Stimulated activated CD4-positive, alpha-beta T cell treated with anti-CD3 and anti-CD28 coated beads, Interleukin-15, amount 100 ng/mL, for 1 hour (primary cell): Measurements from ENCODE around the gene HTR2C.
"Not testable (repeated sequence)": the region's sequence is repeated elsewhere in the genome, so short reads cannot be mapped to it uniquely, and the experiment has no call there.

Experiments
- DNase-seq, 2 donors: peaks; one replicate each; pipeline ENCODE4 v3.0.0-alpha.2; 2020; ENCODE audit warnings: low read depth in 1 of 2, low spot score in 1 of 2

HTR2C gene

DNA sequence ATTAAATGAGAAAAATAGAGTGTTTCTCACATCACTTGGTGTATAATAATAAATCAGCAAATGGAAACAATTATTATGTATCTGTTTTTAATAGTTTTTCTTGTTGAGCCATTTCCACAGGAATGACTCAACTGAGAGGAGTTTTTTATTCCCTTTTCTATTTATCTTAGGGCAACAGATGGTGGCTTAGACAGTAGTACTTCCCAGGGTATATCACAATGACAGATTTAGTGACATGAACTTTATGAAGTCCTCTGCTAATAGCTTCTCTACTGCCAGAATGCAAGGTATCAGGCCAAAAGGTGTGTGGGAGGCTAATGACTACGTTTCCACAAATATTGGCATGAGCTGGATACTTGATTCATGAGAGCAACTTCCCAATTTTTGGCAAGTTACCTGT is 126.7 kb downstream of the HTR2C start:
- no peak for DNase-seq

DNA sequence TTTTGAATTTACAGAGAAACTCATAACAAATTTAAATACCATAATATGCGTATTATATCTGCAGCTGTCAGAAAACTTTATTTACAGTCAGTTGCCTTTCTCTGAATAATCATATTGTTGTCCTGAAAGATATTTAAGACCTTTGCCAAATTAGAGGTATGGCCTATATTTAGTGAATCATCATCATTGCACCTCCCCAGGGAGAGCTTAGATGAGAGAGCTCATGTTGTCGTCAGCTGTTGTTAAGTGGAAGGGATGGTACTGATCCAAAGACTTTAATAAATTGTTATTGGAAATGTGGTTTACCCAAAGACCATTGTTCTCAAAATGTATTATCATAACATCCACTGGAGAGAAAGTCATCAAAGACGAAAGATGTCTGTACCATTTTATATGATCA is 128.6 kb downstream of the HTR2C start:
- no peak for DNase-seq

DNA sequence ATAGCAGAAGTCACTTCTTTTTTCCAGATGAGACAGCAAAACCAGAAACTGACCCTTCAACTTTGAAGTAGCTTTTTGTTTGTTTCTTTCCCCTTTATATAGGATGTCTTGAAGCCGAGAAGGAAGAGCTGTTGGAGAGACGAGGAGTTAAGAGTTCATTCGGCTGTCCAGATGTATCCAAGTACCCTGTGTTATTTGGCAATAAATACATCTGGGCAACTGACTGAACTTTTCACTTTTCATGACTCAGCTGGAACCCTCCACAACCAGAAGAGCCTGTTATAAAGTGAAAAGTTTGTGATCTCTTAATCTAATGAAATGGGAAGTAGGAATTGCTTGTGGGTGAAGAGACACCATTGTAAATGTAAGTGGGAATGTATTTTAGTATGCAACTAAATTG is 131.2 kb downstream of the HTR2C start:
- no peak for DNase-seq

DNA sequence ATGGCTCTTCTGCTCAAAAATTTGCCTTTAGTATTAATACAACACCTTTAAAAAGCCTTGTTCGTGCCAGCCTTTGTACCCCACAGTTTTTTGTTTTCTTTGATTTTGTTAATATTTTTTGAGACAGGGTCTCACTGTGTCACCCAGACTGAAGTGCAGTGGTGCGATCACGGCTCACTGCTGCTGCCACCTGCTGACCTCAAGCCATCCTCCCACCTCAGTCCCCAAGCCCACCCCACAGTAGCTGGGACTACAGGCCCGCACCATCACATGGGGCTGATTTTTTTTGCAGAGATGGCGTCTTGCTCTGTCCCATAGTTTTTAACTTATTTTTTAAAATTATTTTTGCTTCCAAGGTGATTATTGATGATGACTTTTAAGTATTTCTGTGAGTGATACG is 134.0 kb downstream of the HTR2C start:
- no peak for DNase-seq

DNA sequence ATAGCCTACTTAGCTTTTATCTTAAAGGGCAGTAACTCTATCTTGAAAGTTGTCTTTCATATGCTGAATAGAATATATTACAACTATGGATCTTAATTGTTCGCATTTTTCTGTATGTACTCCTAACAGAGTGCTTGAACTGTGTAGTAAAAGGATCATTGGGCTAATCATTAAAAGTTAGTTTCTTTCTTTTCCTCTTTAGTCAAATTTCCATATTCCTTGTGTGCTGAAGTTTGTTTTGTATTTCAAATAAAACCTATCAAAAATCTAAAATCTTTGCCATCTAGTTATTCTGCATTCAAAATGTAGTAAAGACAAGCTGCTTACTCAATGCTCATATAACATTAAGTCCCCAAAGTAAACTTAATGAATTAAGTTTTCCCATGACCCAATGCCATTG is 182.7 kb downstream of the HTR2C start:
- DNase-seq = no peak

DNA sequence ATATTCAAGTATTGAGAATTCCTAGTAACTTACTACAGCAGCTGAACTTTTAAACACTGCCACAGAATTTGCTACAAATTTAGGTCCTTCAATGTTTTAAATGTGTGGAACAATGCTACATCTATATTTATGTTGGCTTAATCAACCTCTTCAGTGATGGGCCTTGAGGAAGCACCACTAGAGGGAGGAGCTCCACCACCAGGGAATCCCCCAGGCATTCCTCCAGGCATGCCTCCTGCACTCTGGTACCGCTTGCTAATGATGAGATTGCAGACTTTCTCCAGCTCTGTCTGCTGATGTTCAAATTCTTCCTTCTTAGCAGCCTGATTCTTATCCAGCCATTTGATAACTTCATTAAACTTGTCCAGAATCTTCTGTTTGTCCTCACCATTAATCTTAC is 190.8 kb downstream of the HTR2C start:
- no peak for DNase-seq

DNA sequence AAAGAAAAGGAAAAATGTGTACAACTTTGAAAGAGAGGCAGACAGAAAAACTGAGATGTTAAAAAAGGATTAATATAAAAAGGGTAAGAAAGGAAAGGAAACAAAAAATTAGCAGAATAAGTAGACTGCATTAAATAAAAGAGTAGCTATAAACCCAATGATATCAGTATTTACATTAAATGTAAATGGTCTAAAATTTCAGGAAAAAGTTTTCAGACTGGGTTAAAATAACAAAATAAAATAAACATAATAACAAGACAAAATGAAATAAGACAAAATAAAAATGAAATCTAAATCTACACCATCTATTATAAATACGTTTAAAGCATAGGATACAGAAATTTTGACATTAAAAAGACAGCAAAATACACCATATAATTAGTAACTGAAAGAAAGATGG is 199.0 kb downstream of the HTR2C start:
- DNase-seq = no peak

DNA sequence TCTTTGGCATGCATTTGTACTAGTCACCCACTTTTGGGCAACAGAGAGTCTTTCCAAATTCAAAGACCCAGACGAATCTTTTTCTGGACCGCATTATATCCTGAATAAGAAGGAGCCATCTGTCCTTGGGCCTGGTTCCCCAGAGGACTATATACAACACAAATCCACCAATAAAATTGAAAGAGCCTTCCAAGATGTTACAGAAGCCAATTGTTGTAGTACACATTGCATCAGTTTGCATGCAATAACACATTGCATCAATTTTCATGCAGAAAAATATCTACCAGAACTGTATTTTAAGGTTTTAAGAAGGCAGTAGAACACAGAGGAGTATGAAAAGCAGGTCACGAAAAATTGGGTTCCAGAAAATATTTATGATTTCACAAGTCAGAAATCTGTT is 203.2 kb downstream of the HTR2C start:
- DNase-seq = no peak

DNA sequence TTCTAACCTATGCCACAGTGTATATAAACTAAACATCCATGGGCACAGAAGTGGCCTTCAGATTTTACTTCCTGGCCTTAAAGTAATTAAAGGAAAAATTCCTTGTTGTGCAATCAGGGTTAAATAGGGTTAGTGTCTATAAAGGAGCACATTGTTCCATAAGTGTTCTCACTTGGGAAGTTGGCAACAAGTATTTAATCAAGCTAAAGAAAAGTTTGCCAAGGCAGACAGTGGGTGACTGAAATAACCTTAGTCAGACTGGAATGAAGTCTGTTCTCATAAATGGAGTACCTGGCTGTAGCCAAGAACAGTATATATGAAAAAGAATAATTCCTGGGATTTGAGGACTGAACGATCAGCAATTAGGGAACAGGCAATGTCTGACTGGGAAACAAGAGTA is 213.6 kb downstream of the HTR2C start:
- no peak for DNase-seq

DNA sequence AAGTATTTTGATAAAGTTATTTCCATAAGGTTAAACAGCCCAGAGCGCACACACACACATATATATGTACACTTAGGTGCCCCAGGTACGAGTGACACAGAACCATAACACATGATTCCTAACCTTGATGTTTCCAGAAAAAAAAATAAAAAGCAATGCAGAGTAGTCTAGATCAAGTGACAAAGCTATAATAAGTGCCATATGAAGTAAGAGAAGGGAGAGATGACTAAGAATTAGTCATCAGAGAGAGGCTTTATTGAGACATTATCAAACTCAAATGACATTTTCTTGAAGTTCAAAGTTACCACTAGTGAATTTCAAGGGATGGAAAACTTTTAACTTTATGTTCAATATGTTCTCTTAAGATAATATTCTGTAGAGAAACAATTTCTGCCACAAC is 215.0 kb downstream of the HTR2C start:
- no peak for DNase-seq

DNA sequence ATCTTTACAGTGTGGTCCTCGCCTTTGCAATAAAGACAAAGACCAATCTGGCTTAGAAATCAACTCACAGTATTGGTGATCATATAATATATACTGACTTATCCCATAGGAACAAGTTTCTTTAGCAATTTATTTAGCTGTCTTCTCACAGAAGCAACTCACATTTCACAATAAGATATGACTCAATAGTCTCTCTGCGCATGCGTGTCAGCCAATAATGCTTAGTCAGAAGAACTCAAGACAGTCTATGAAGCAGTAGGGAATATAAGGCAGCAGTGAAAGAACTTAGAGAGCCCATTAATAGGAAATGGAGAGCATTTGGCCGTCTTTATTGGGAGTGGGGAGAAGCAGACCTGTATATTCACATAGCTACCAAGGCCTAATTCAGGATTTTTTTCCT is 216.8 kb downstream of the HTR2C start:
- DNase-seq = no peak

DNA sequence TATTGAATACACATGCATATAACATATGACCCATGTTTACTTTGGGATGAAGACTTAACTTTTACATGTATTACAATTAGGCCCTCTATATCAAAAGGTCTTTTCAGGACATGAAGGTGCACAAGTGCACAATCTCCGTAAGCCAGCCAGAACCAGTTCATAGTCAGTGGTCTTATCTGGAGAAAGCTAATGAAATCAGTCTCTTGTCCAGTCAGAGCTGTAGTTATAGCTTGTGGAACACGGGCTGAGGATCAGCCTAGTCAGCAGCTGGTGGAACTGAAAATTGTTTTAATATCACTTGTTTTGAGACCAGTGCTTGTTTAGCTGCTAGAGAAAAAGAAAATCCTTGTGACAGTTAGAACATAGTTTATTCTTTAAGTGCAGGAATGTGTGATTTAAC is 235.6 kb downstream of the HTR2C start:
- no peak for DNase-seq

DNA sequence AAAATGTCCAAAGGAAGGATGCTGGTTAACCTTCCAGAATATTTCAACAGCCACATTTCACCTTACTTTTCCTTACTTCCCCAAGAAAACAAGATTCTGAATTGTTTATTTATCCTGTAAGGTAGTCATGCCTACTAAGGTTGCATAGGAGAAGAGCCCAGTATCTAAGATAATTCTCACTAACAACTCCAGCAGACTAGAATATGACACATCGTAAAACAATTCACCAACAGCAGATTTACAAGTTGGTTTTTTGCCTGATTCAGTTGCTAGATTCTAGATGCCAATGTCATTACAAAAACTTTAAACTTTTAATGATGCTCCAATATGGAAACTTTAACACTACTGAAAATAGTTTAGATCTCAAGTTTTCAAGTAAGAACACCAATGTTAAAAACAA is 257.2 kb downstream of the HTR2C start:
- DNase-seq = no peak

DNA sequence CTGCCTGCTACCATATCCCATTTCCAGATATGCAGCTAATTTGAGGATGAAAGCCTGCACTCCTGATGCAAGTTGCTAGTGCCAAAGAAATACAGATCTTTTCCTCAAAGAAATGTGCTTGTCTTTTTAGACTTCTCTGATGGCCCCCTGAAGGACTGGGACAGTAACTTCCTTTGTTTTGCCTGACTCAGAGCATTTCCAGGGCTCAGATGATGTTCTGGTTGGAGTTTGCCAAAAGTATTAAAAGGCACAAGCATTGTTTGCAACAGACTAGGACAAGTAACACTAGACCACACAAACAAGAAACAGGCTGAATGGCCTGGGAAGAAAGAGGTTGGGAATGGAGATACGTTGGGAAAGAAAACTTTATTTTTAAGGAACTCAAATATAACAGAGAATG is 258.3 kb downstream of the HTR2C start:
- no peak for DNase-seq

DNA sequence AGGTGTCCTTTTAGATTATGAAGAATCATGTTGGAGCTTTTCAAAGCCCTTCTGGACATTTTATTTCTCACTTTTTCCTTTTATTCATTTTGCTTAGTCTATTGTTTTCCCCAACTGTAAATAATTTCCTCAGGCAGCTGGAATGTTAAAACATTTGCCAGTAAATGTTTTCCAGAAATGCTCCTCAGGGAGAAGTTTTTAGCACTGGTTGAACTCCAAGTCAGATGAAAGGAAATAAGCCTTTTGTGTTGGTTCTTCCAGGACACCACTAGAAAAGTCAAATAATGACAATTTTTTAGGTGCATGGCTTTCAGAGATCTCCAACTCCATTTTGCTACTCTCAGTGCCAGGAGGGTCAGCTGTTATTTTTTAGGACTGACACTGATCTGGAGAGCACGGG is 305.6 kb downstream of the HTR2C start:
- DNase-seq = no peak

DNA sequence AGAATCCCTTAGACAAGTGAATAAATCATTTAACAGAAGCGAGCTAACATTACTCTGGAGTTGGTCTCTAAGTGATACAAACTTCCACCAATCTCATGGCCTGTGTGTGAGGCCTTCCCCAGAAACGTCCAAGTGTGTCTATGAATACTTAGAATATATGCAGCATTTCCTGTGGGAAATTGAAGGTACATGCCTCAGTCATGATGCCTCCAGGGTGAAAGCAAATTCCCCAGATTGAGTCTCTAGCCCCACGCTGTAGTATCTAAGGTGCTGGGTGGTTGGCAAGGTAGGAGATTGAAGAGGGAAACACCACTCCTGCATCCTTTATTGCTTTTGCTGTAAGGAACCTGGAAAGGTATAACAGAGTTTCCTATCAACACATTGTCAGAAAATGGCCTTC is 319.7 kb downstream of the HTR2C start:
- DNase-seq = no peak

DNA sequence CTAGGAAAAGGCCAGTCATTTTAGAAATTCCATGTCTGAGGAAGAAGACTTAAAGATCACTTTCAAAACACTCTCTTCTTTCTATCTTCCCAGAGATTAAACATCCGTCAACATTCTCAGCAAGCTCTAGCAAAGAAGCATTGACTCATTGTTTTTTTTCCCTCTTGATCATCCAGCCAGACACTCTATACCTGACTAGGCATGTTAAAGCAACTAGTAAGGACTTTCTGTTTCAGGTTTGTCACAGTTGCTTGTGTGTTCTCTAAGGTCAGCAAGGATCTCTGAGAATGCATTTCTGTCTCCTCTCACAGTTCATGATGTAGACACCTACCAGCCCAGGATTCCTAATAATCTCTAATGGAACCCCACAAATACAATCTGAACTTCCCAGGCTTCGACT is 321.4 kb downstream of the HTR2C start:
- DNase-seq = no peak

DNA sequence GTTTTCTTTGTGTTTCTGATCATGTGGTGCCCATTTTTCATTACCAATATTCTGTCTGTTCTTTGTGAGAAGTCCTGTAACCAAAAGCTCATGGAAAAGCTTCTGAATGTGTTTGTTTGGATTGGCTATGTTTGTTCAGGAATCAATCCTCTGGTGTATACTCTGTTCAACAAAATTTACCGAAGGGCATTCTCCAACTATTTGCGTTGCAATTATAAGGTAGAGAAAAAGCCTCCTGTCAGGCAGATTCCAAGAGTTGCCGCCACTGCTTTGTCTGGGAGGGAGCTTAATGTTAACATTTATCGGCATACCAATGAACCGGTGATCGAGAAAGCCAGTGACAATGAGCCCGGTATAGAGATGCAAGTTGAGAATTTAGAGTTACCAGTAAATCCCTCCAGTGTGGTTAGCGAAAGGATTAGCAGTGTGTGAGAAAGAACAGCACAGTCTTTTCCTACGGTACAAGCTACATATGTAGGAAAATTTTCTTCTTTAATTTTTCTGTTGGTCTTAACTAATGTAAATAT is 323.2 kb downstream of the HTR2C start:
- DNase-seq = no peak

DNA sequence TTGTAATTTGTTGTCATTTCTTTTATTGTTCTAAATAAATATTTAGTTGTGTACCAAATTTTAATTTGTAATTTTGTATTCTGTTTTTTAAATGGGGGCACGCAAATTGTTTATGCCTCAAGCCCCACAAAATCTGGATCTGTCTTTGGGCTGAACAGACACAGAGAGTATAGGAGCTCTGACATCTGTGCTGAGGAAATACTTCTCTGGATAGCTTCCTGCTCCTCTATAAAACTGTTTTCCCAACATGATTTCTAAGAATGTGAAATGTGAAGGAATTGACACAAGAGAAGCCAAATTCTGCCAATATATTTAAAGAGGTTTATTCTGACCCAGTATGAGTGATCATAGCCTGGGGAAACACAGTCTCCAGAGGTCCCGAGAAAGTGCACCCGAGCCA is 340.5 kb downstream of the HTR2C start:
- DNase-seq = no peak

DNA sequence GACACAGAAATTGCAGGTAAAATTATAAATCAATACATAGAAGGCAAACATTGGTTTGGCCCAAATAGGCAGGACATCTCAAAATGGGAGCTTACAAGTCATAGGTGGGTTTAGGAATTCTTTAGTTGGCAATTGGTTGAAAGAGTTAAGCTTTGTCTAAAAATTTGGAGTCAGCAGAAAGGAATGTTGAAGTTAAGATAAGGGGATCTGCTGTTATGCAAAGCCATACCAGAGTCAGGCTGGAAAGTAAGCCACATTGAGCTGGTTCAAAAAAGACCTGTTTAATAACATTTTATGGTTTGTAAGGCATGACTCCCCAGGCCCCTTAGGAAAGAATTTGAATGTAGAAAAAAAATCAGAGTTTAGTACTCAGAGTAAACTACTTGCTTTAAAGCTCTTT is 341.0 kb downstream of the HTR2C start:
- DNase-seq = no peak

DNA sequence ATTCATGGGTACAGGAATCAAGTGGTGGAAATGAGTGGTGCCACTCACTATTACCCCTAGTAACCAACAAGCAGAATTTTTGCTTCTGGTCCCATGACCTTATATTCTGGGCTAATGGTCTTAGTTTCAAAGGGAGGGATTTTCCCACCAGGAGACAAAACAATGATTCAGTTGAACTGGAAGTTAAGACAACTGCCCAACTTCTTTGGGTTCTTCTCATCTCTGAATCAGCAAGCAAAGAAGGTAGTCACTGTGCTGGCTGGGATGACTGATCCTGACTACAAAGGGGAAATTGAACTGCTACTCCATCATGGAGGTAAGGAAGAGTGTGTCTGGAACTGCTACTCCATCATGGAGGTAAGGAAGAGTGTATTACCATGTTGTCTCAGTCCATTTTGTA is 346.3 kb downstream of the HTR2C start:
- DNase-seq = no peak

DNA sequence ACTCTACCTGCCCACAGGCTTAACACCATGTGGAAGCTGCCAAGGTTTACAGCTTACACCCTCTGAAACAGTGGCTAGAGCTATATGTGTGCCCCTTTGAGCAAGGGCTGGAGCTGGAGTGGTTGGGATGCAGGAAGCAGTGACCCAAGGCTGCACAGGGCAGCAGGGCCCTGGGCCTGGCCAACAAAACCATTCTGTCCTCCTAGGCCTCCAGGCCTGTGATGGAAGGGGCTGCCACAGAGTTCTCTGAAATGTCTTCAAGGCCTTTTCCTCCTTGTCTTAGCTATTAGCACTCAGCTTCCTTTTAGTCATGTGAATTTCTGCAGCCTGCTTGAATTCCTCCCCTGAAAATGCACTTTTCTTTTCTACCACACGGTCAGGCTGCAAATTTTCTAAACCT is 348.7 kb downstream of the HTR2C start:
- DNase-seq = no peak

DNA sequence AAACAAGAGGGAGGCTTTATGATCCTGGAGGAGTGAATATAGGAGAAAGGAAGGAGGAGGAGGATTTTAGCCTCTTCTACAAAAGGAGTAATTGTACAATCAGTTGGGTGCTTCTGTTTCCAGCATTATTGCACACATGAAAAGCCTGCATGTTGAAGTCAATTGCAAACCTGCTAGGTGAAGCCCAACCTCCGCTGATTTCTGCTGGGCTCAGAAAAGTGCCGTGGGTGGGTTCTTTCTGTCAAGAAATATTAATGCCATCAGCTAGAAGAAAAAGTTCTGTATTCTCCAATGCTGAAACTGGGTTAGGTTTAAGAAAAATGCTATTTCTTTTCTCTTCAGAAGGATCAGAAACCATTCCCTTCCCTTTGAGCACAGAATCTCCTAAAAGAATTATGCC is 349.4 kb downstream of the HTR2C start:
- DNase-seq = not testable (repeated sequence)

DNA sequence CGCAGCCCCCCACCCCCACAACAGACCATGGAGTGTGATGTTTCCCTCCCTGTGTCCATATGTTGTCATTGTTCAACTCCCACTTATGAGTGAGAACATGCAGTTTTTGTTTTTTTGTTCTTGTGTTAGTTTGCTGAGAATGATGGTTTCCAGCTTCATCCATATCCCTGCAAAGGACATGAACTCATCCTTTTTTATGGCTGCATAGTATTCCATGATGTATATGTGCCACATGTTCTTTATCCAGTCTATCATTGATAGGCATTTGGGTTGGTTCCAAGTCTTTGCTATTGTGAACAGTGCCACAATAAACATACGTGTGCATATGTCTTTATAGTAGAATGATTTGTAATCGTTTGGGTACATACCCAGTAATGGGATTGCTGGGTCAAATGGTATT is 353.2 kb downstream of the HTR2C start:
- DNase-seq = not testable (repeated sequence)
